HG02840 (cell line): ENCODE results near the gene MAP4.
"Not testable (repeated sequence)": the region's sequence is repeated elsewhere in the genome, so short reads cannot be mapped to it uniquely, and the experiment has no call there.

Experiments used
- ATAC-seq: cut with Tn5 transposase; IDR thresholded peaks from one replicate; pipeline ENCODE4 v1.9.1; 2021; ENCODE audit warnings: mild to moderate bottlenecking, moderate library complexity, moderate number of reproducible peaks; ENCODE audit not compliant: unreplicated experiment, low FRiP score

MAP4 gene

GRCh38 chr3:48018841-48019240 lies 2.6 kb upstream of the MAP4 start:
- ATAC-seq: no peak

GRCh38 chr3:48015431-48016180 lies 610 bp downstream of the MAP4 start:
- ATAC-seq: no peak

- ATAC-seq: no peak
These were observed 1.9 kb downstream of the MAP4 start for GRCh38 chr3:48014358-48014757.

- no peak for ATAC-seq
These were observed 2.8 kb downstream of the MAP4 start for GRCh38 chr3:48013288-48013980.

GRCh38 chr3:48012659-48013058 lies 3.6 kb downstream of the MAP4 start:
- ATAC-seq: no peak

- not testable (repeated sequence) for ATAC-seq
These were observed 8.2 kb downstream of the MAP4 start for GRCh38 chr3:48008066-48008465.

- not testable (repeated sequence) for ATAC-seq
These were observed 8.9 kb downstream of the MAP4 start for GRCh38 chr3:48007361-48007760.

GRCh38 chr3:48006794-48007193 lies 9.4 kb downstream of the MAP4 start:
- ATAC-seq: not testable (repeated sequence)

GRCh38 chr3:48004694-48005093 lies 11.5 kb downstream of the MAP4 start:
- ATAC-seq: no peak

GRCh38 chr3:48002787-48003186 lies 13.4 kb downstream of the MAP4 start:
- ATAC-seq: no peak

GRCh38 chr3:48001991-48002390 lies 14.2 kb downstream of the MAP4 start:
- no peak for ATAC-seq

GRCh38 chr3:48000212-48000611 lies 16.0 kb downstream of the MAP4 start:
- ATAC-seq: no peak

GRCh38 chr3:47996440-47996839 lies 19.8 kb downstream of the MAP4 start:
- no peak for ATAC-seq

- ATAC-seq: no peak
These were observed 22.0 kb downstream of the MAP4 start for GRCh38 chr3:47994180-47994579.

- ATAC-seq: no peak
These were observed 24.9 kb downstream of the MAP4 start for GRCh38 chr3:47991341-47991740.

GRCh38 chr3:47989981-47990440 lies 26.2 kb downstream of the MAP4 start:
- ATAC-seq: no peak

- no peak for ATAC-seq
These were observed 30.8 kb downstream of the MAP4 start for GRCh38 chr3:47985381-47985780.

GRCh38 chr3:47984075-47984728 lies 32.0 kb downstream of the MAP4 start:
- ATAC-seq: no peak

GRCh38 chr3:47980795-47981194 lies 35.4 kb downstream of the MAP4 start:
- no peak for ATAC-seq

- ATAC-seq: no peak
These were observed 37.1 kb downstream of the MAP4 start for GRCh38 chr3:47979070-47979469.

GRCh38 chr3:47978386-47978785 lies 37.8 kb downstream of the MAP4 start:
- no peak for ATAC-seq
